Activated T-cell treated with anti-CD3 and anti-CD28 coated beads for 4 hours (primary cell): Measurements from ENCODE around the gene MPO.

Source experiments
- DNase-seq: peaks from one replicate; pipeline ENCODE4 v3.0.0-alpha.2; 2020

MPO gene

DNA sequence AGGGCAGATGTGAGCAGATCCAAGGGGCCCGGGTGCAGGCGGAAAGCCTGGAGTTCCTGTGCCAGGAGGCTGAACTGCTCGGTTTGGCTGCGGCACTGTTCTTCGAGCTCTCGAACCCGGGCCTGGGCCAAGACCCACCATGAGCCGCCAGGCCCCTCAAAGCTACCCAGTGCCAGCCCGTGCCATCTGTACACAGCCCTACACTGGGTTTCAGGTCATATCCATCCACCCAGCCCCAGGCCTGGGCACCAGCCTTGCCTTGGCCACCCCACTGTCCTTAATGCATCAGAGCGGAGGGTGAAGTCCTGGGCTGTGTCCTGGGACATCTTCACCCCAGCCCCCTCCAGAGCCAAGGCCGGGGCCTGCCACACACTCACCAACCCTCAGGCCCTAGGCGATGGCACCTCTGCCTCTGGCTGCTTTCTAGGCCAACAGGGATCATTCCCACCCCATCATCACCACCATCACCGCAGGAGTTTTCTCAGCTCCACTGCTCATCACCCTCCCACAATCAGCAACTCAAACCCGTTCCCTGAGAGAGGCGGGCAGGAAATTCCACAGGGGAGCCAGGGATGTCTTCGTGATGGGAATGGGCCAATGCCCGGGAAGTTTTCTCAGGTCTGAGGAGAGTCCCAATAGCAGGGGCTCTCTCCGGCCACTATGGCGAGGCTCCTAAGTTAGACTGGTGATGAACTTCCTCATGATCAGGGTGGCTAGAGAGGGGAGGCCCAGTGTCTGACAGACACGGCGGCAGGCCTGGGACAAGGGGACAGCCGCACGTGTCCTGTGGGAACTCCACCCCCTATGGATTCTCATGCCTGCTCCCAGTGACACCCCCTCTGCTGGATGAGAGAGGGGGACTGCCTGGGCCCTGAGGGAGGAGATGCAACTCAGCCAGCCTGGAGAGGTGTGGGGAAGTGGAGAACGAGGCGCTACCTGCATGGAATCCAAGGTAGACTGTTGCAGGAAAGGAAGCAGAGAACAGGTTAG lies 38.7 kb upstream of the MPO start:
- no peak for DNase-seq

DNA sequence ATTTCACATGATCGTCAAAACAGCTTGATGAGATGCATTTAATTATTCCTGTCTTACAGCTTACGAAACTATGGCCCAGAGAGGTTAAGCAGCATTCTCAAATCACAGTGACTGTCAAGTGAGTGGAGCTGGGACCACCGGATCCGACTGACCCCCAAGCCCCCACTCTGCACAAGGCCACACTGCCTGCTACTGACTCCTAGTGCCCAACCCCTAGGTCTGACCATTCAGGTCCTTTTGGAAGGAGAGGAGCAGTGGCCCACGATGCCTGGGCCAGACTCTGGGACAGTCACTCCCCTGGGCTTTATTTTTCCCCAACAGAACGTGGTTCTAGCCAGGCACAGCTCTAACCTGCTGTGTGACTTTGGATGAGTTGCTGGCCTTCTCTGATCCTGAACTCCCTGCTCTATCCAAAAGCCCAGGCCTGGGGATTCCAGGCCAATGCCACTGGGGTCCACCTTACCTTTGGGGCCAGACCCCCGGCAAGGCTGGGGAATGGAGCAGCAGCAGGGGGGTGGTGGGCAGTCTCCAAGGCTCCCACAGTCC lies 38.0 kb upstream of the MPO start:
- no peak for DNase-seq

DNA sequence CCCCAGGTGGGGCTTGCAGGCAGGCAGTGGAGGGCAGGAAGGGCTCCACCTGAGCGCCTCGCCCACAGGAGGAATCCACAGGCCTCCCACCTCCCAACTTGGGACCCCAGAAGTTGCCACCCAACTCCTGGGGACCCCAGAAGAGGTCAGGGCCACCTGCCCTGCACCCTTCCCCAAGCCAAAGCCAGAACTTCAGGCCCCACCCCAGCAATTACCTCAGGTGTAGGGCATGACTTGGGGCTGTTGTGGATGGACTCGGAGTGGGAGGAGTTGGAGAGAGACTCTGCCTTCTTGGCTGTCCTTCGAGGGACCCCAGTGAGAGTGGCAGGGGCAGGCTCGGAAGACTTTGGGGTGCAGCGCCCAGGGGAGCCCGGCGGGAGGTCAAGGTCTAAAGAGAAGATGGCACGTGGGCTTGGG lies 37.3 kb upstream of the MPO start:
- DNase-seq = no peak

DNA sequence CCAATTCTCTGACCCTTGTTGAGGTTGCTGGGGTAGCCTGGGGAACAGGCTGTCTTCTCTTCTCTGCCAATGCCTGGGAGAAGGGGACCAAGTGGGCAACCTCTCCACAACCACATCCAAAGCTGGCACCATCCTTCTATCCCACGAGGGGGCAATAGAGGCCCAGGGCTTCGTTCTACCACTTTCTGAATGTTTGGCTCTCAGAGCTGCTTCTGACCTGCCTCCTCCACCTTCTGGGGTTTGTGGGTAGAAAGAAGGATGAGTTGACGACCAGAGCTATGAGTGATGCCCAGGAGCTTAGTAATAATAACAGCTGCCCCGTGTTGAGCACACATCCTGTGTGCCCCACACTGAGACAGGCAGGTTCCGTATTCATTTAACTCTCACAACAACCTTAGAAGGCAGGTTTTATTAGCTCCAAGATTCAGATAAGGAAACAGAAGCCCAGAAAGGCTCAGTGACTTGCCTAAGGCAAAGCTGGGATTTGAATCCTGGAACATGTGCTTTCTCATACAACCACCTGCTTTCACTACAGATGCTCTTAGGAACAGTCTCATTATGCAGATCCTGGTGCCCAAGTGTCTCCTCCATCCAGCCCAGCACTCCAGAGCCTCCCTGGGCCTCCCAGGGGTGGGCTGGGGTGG lies 36.8 kb upstream of the MPO start:
- peak; percentile 61 for DNase-seq

DNA sequence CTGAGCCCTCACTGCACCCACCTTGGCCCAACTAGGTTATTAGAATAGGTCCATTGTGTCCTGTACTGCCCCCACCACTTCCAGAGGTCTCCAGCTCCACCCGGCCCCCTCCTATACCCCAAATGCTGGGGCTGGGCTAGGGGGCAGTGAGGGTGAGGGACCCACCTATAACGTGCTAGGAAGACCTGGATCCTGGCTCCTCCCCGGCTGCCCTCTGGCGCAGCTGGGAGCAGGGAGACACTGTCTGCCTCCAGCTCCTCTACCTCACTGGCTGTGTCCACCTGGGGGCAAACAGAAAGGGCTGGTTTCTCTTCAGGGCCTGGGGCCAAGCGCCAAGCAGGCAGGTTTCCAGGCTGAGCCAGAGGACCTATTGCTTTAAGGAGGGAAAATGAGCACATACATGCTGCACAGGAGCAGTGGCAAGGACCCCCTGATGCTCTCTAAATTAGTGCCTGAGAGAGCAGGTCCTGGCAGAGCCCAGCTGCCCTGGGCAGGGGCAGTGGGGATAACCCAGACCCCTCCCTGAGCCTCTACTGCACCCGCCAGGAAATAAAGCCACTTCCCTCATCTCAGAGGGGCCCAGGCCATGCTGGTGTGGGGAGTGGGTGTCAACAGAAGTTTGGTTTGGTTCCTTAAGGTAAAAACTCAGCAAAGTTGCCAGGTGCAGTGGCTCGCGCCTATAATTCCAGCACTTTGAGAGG lies 35.7 kb upstream of the MPO start:
- no peak for DNase-seq

DNA sequence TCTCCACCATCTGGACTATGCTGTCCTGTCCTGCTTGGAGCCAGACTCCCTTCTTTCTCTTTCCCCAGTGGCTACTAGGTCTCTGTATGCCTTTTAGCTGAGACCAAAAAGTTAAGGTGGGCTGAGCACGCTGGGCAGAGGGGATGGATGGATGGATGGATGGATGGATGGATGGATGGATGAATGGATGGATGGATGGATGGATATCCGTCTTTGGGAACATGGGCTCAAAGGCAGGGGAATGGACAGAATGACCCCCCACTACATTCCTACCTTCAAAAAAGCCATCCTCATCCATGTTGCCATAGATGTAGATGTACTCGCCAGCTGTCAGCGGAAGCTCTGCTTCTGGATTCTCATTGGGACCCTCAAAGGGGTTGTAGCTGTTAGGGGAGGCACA lies 35.0 kb upstream of the MPO start:
- no peak for DNase-seq

DNA sequence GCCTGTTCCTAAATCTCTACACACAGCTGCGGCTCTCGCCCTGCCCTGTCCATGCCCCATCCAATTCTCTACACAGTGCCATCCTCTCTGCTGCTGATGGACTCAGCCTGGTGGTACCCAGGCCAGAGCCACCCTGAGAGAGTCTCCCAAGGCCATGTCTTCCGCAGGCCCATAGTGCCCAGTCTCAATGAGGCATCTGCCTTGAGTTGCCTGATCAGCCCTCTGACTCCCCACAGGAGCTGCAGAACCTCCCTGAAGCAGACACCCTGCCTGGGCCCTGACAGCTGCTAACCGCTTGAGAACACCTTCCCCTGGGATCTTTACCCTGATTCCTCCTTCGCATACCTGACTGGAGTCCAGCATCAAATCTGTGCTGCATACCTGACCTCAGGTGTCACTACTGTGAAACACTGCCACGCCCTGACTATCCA lies 34.6 kb upstream of the MPO start:
- DNase-seq = no peak

DNA sequence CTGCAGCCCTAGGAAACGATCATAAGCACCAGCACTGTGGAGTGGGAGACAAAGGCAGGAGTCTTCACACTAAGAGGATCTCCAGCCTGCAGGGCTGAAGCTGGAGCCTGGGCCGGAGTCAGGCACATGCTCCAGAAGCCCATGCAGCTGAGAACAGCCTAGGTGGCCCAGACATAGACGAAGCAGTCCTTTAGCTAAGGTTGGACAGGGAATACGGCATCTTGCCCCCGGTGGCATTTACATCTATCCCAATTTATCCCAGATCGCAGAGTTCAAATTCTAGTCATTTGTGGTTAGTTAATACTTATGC lies 33.9 kb upstream of the MPO start:
- DNase-seq = no peak

DNA sequence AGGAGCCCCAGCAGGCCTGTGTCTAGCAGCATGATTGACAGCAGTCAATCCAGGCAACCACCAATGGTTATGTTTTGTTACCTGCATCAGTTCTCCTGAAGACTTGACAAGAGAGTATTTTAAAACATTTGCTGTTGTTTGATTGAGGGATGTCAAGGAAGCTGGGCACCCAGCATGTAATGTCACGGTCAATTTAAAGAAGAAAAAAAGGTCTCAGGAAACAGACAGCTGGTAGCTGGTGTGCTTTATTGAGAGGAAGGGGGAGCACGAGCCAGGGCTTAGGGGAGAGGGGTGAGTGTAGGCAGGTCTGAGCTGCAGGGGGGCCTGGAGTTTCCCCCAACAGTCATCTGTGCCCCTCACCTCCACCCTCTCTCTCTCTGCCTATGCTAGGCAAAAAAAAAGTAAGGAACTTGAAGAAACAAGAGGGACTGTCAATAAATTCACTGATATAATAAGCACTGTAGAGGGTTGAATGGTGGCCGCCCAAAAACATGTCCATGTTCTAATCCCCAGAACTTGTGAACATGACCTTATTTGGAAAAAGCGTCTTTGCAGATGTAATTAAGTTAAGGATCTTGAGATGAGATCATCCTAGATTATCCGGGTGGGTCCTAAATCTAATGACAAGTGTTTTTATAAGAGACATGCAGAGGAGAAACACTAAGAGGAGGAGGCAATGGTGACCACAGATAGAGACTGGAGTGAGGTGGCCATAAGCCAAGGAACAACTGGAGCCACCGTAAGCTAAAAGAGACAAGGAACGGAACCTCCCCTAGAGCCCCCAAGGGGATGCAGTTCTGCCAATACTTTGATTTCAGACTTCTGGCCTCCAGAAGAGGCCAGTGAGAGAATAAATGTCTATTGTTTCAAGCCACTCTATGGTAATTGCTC lies 33.3 kb upstream of the MPO start:
- DNase-seq = no peak

DNA sequence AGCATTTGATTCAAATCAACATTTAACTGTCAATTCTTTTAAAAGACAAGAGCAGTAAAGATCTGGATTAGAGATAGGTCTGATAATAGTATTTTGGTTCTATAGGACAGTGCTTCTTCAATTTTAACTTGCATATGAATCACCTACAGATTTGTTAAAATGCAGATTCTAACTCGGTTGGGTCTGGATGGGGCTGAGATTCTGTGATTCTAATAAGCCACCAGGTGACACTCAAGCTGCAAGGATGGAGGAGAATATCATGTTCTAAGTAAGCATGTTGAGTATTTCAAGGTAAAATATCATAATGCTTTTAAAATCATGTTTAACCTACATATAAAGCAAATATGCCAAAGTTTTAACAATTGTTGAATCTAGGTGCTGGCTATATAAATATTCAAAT lies 32.1 kb upstream of the MPO start:
- DNase-seq = no peak

DNA sequence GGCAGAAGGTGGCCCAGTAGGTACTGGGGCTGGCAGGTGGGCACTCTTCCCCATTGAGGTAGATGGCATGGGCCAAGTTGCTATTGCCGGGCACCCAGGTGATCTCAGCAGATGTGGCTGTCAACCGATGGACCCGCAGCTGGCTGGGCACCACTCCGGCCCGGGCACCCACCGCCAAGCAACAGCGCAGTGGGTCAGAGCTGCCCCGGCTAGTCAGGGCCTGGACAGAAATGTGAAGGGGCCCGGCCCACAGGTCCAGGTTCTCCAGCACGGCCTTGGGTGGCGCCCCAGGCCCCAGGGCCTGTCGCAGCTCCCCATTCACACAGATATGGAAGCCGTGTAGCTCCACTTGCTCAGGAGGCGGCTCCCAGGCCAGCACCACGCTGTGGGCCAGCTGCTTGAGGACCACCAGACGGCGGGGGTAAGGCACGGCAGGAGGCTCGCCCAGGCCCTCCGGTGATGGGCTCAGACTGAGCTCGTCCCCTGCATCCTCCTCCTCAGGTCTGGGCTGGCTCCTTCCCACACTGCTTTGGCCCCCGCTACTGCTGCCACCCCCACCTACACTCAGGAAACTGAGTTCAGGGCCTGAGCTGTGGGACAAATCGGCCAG lies 31.4 kb upstream of the MPO start:
- no peak for DNase-seq

DNA sequence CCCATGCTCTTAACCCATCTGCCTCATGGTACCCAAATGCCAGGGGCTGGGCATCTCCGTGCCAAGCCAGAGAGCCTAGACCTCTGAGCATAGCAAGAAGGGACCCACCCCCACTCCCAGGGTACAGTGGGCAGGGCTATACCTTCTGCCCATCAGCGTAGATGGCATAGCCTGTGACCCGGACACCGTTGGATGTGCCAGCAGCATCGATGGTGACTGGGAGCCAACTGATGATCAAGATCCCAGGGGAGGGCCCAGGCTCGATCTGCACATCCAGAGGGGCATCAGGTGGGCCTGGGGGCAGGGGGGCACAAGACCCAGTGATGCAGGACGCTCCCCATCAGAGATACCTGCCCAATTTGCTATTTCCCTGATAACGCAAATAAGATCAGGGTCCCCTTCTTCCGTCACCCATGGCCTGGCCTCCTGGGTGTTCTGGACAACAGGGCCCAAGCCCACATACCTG lies 30.7 kb upstream of the MPO start:
- DNase-seq = no peak

DNA sequence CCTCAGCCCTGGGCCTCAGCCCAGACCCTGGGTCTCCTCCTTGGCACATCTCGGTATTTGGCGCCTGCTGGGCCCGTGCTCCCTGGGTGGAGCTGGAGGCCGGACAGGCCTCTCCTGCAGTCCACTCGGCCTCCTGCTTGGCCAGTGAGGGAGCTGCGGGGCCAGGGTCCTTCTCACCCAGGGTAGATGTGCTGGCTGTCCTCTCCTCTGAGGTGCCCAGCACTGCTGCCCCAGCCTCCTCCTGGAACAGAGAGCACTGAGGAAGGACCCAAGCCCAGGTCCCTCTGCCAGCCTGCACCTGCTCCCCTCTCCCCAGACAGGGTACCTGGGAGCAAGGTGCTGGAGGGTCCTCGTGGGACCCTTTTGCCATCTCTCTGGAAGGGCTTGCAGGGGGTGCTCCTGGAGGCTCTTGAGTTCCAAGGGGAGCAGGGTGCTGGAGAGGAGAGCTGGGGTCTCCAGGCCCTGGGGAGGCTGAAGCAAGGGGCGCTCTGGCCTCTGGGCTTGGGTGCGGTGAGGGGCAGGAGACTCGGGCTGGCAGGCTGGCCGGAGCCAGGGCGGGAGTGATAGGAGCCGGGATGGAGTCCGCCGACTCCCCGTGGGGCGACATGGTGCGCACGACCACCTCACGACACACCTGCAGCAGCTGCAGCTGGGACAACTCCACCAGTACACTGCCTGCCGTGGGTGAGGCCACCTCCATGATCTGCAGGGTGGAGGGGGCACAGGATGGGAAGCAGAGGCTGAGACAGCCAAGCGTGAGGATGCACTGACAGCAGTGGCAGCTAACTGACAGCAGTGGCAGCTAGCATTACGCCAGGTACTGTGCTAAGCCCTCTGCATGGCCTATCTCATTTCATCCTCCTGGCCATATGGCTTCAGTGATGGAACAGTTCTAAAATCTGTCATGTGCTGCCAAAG lies 30.0 kb upstream of the MPO start:
- no peak for DNase-seq

DNA sequence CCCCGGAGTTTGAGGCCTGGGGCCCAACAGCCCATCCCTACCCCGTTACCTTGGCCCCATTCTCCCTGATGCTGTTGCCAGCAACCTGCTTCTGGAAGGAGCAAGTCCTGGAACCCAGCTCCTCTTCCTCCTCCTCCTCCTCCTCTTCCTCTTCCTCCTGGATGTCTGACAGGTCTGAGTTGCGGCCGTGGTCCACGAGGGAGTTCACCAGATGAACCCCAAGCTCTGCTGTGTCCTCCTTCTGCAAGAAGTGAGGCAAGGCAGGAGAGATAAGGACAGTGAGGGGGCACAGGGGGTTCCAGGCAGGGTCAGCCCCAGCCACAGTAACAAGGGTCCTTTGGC lies 29.2 kb upstream of the MPO start:
- DNase-seq = no peak

DNA sequence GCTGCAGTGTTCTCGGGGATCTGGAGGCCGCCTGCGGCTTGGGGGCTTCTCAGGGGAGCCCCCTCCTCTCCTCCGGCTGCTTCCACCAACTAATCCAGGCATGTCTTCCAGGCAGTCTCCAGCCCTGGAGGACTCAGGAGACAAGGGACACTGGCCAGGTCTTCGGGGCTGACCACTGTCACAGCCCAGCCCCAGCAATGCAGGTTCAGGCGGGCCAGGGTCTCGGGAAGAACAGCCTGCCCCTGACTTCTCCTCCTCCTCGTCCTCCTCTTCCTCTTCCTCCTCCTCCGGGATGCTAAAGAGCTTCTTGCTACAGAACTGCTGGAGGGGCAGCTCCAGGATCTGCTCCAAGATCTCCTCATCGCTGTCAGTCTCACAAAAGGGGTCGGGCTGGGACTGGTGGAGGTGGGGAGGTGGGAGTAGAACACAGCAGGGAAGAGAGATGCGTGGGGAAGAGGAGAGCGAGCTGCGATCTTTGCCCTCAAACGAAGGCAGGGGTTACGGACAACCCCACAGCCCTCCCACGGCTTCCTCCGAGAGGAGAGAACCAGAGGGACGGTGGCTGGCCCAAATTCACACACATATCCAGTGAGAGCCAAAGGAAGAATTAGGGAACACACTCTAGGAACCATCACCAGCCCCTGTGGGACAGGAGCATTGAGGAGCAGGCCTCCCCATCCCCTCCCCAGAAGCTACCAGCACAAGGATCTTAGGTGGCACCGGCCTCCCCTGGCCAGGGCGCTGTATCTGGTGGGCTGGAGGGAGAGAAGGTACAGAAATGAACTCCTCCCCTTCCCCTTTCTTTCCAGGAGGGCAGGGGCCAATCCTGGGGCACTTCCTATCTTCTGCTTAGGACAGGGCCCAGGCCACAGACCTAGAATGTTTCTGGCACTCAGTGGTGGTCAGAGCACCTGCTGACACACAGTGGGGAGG lies 28.5 kb upstream of the MPO start:
- DNase-seq = no peak

DNA sequence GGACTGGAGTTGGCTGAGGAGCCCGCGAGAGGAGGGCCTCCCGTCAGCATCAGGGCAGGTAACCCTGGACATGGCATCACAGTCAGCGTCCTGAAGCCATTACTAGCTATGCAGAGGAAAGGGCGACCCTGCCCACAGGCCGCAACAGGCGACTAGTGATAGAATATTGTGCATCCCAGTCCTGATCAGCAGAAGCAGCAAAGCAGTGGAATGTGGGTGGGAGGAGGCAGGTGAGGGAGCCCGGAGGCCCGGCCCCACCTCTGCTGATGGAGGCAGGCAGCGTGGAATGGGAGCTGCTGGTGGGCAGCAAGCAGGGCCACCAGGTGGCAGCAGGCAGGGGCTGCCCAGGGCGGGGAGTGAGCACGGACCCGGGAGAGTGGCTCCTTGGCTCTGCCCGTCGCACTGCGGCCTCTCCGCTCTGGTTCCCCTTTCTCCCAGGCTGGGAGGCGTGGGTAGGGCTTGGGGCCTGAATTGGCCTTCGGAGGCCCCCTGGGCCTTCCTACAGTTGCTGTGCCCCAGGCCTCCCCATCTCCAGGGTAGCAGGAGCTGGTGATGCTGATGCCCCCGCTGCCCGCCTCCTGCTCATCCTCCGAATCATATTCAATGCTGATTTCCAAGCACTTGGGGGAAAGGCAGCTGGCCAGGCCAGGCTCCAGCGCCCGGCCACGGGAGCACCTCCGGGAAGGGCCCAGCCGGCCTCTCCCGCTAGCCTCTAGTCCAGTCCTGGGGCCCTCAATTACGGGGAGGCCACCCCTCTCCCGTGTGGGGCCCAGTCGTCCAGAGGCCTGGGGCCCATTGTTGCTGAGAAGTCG lies 27.6 kb upstream of the MPO start:
- DNase-seq = no peak

DNA sequence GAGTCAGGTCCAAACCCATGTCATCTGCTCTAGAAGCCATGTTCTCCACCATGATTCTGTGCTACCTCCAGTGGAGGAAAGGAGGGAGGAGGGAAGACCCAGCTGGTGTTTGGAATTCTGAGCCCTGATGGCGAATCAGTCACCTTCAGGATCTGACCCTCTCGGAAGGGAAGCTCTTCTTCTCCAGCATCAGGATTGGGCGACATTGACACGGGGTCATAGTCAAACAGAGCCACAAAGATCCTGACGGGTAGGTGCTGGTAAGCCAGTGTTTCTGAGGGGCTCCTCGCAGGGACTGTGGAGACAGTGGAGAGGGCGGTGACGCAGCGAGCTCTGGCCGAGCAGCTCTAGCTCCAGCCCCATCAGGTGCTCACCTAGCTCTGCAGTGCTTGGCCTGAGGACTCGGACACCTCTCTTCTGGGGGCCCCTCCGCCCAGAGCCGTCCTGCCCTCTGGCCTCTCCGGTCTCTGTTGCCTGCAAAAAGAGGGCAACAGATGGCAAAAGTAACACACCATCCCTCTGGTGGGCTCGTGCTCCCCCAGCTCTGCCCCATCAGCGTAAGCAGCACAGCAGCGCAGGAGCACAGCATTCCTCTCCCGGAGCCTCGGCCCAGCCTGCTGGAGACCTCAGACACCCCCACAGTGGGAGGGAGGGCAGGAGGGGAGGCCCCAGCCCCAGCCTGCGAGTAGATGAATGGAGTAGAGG lies 26.9 kb upstream of the MPO start:
- no peak for DNase-seq
